Uterus (tissue), 4 donors: ENCODE results near the gene SLC38A7. TPM values are rescaled to one million over a fixed set of nuclear protein-coding genes. Genes with fewer than 3 reads are reported as not detected.
"Not testable (repeated sequence)": the region's sequence is repeated elsewhere in the genome, so short reads cannot be mapped to it uniquely, and the experiment has no call there.

Experiments
- DNase-seq, 2 donors: peaks; one replicate each; pipeline ENCODE4 v3.0.0-alpha.2; 2019 to 2020
- H3K27ac ChIP-seq, 2 donors: fragments of 200-600 bp; sonication (generic); 1 replicate in 1 of 2; 2 replicates in 1 of 2; pipeline ENCODE4 v1.5.1; 2016 to 2018
- H3K27me3 ChIP-seq, 2 donors: fragments of 200-600 bp; sonication (generic); one replicate each; pipeline ENCODE4 v1.5.1; 2018 to 2019; ENCODE audit warnings: control low read depth in 1 of 2
- H3K36me3 ChIP-seq, 2 donors: fragments of 200-600 bp; sonication (generic); one replicate each; pipeline ENCODE4 v1.5.1; 2019; ENCODE audit warnings: control low read depth in 1 of 2
- H3K4me1 ChIP-seq, 2 donors: fragments of 200-600 bp; sonication (generic); one replicate each; pipeline ENCODE4 v1.5.1; 2018 to 2019; ENCODE audit warnings: control low read depth in 1 of 2
- H3K4me3 ChIP-seq, 2 donors: fragments of 200-600 bp; sonication (generic); 1 replicate in 1 of 2; 2 replicates in 1 of 2; pipeline ENCODE4 v1.5.1; 2018 to 2019; ENCODE audit warnings: mild to moderate bottlenecking in 1 of 2
- H3K9me3 ChIP-seq, 2 donors: fragments of 200-600 bp; sonication (generic); one replicate each; pipeline ENCODE4 v1.5.1; 2019; ENCODE audit warnings: control low read depth in 1 of 2
- CTCF ChIP-seq, 4 experiments: fragments of 200-600 bp in 2 of 4; fragments of 450-650 bp in 2 of 4; sonication (generic) in 2 of 4; IDR thresholded peaks; one replicate each; pipeline ENCODE4 v1.5.1; 2016 to 2019; ENCODE audit warnings: antibody characterized with exemption in 4 of 4, mild to moderate bottlenecking in 2 of 4, moderate library complexity in 1 of 4
- POLR2A ChIP-seq, 2 donors: fragments of 450-650 bp; IDR thresholded peaks; one replicate each; pipeline ENCODE4 v1.6.1; 2016; ENCODE audit warnings: antibody characterized with exemption in 2 of 2, mild to moderate bottlenecking in 1 of 2, moderate library complexity in 1 of 2
- intact Hi-C: fragments of 100-400 bp; cut with DNase I; formaldehyde crosslinking; loops from one replicate; pipeline ENCODE4 v1.15.1; 2023; ENCODE audit warnings: low total_unique reads
- total RNA-seq, 4 donors: library from RNA; depleted of rRNA in 3 of 4; stranded (reverse); fragments of >200 nt in 3 of 4; gene quantifications; one replicate each; pipeline versions ENCODE4 v1.1.0 to v1.2.4, GENCODE V29; 2014 to 2023
- donor health status: DM: yes; HTN: yes; CAD: no.

The SLC38A7 gene
- total RNA-seq, 4 donors from 2014 or later, result 6.2 to 15.5 (median 10.2) TPM

- TF ChIP-seq POLR2A (IDR thresholded peaks at IDR 0.05), result no peak
- no peak for TF ChIP-seq CTCF (IDR thresholded peaks at IDR 0.05)
- H3K4me1 ChIP-seq, result no peaks in the 10 kb centered on the region
- no peak for DNase-seq
- H3K27ac ChIP-seq, result no peak overlapping the region
- H3K4me3 ChIP-seq, result no peak overlapping the region
- H3K36me3 ChIP-seq, result no peaks in the 10 kb centered on the region
- intact Hi-C loops, result no loop called here
- no peaks in the 10 kb centered on the region for H3K27me3 ChIP-seq
- no peaks in the 10 kb centered on the region for H3K9me3 ChIP-seq
Measured at GRCh38 chr16:58692450-58692849, 7.9 kb upstream of the SLC38A7 start.

GRCh38 chr16:58686985-58687706 lies 2.6 kb upstream of the SLC38A7 start:
- H3K4me3 ChIP-seq, H3K27ac ChIP-seq, H3K9me3 ChIP-seq, H3K4me1 ChIP-seq, H3K27me3 ChIP-seq, intact Hi-C loops, H3K36me3 ChIP-seq, DNase-seq: not testable (repeated sequence)

- Histone ChIP-seq H3K9me3 (no peaks in the 10 kb centered on the region), H3K36me3 (no peaks in the 10 kb centered on the region), H3K27ac (peak overlapping the region; percentile 37 to 60), H3K4me3 (peak overlapping the region; percentile 69 to 87), H3K27me3 (no peaks in the 10 kb centered on the region), H3K4me1 (peaks cover 0 to 9% of the 10 kb centered on the region in 2 donors)
- intact Hi-C loops, result no loop called here
- no peak for DNase-seq
- TF ChIP-seq POLR2A (IDR thresholded peaks at IDR 0.05) (no peak), CTCF (IDR thresholded peaks at IDR 0.05) (no peak)
Measured at GRCh38 chr16:58685084-58685449, 497 bp upstream of the SLC38A7 start.

- peaks cover 0 to 9% of the 10 kb centered on the region in 2 donors for H3K4me1 ChIP-seq
- no peaks in the 10 kb centered on the region for H3K9me3 ChIP-seq
- TF ChIP-seq POLR2A (IDR thresholded peaks at IDR 0.05) (no peak), CTCF (IDR thresholded peaks at IDR 0.05) (no peak)
- no peaks in the 10 kb centered on the region for H3K27me3 ChIP-seq
- intact Hi-C loops, result no loop called here
- DNase-seq, result no peak
- H3K36me3 ChIP-seq, result no peaks in the 10 kb centered on the region
- H3K27ac ChIP-seq, result peak overlapping the region; percentile 37 to 60
- peak overlapping the region; percentile 69 to 87 for H3K4me3 ChIP-seq
Measured at GRCh38 chr16:58684001-58684353, 593 bp downstream of the SLC38A7 start.

GRCh38 chr16:58679763-58680162 lies 4.8 kb downstream of the SLC38A7 start:
- Histone ChIP-seq H3K9me3 (no peaks in the 10 kb centered on the region), H3K4me1 (peaks cover 0 to 9% of the 10 kb centered on the region in 2 donors), H3K36me3 (no peaks in the 10 kb centered on the region), H3K4me3 (no peak overlapping the region), H3K27ac (no peak overlapping the region), H3K27me3 (no peaks in the 10 kb centered on the region)
- intact Hi-C loops, result no loop called here
- TF ChIP-seq POLR2A (IDR thresholded peaks at IDR 0.05) (no peak), CTCF (IDR thresholded peaks at IDR 0.05) (no peak)
- DNase-seq, result no peak

GRCh38 chr16:58678716-58679115 lies 5.9 kb downstream of the SLC38A7 start:
- H3K27ac ChIP-seq, result no peak overlapping the region
- peaks cover 0 to 4% of the 10 kb centered on the region in 2 donors for H3K4me1 ChIP-seq
- TF ChIP-seq CTCF (IDR thresholded peaks at IDR 0.05) (no peak), POLR2A (IDR thresholded peaks at IDR 0.05) (no peak)
- no peak overlapping the region for H3K4me3 ChIP-seq
- H3K36me3 ChIP-seq, result no peaks in the 10 kb centered on the region
- intact Hi-C loops, result no loop called here
- H3K27me3 ChIP-seq, result no peaks in the 10 kb centered on the region
- no peaks in the 10 kb centered on the region for H3K9me3 ChIP-seq
- DNase-seq, result no peak
